Endothelial cell of umbilical vein (primary cell): ENCODE results near the gene CBX5. TPM values are rescaled to one million over a fixed set of nuclear protein-coding genes. Genes with fewer than 3 reads are reported as not detected.
A peak's percentile ranks its signal among the peaks of the same experiment; 100 is the strongest.

Experiments used
- BruUV-seq: library from RNA; stranded (reverse); fragments of 400-500 nt; replicated peaks from 2 replicates; lab custom pipeline; 2021; lab: Mats Ljungman, UMichigan
- CTCF ChIA-PET: fragments of 300-600, 350-600 bp; sonication (Branson Sonifier 250); formaldehyde crosslinking; loops from one replicate; lab custom pipeline; 2021; ENCODE audit warnings: antibody characterized with exemption, inconsistent platforms; lab: Charles Lee
- POLR2A ChIA-PET: fragments of 300-600, 350-600 bp; sonication (Branson Sonifier 250); formaldehyde crosslinking; loops from one replicate; lab custom pipeline; 2021; ENCODE audit warnings: antibody characterized with exemption, inconsistent platforms; lab: Charles Lee
- DNase-seq: peaks from one replicate; pipeline ENCODE4 v3.0.0-alpha.2; 2011; ENCODE audit warnings: low read depth, low spot score
- FAIRE-seq: peaks from 2 replicates; lab custom pipeline; 2011; peaks lifted over from hg19 to GRCh38; lab: Jason Lieb, UNC
- H2AFZ ChIP-seq: 2 replicates; pipeline ENCODE4 v1.6.0; 2012; ENCODE audit warnings: low read depth, low read length, control low read depth, inconsistent platforms
- H3K27ac ChIP-seq: 2 replicates; pipeline ENCODE4 v1.5.1; 2011; ENCODE audit warnings: low read depth, mild to moderate bottlenecking, control low read depth, low read length, moderate library complexity; ENCODE audit not compliant: insufficient read depth
- H3K27me3 ChIP-seq, 2 experiments: 2 replicates each; pipeline versions ENCODE4 v1.6.0 to v1.6.1; 2011; ENCODE audit warnings: low read length in 2 of 2, mixed read lengths in 1 of 2; ENCODE audit not compliant: control insufficient read depth in 2 of 2, insufficient read depth in 2 of 2
- H3K36me3 ChIP-seq, 2 experiments: 2 replicates in 1 of 2; 3 replicates in 1 of 2; pipeline ENCODE4 v1.5.1; 2011; ENCODE audit warnings: low read length in 2 of 2, mild to moderate bottlenecking in 1 of 2, moderate library complexity in 1 of 2; ENCODE audit not compliant: control insufficient read depth in 2 of 2, insufficient read depth in 2 of 2; ENCODE audit errors: extremely low read depth in 1 of 2
- H3K4me1 ChIP-seq: 3 replicates; pipeline ENCODE4 v1.5.1; 2011; ENCODE audit warnings: mild to moderate bottlenecking, low read length; ENCODE audit not compliant: control insufficient read depth, insufficient read depth; ENCODE audit errors: extremely low read depth
- H3K4me2 ChIP-seq: 2 replicates; pipeline ENCODE4 v1.6.1; 2011; ENCODE audit warnings: low read length, control low read depth, mixed read lengths; ENCODE audit not compliant: insufficient read depth
- H3K4me3 ChIP-seq, 3 experiments: fragments of 200-600 bp in 1 of 3; sonication (generic), shearing (Covaris generic) in 1 of 3; replicated peaks in 1 of 3; 2 replicates each; pipeline ENCODE4 v1.5.1; 2011 to 2016; ENCODE audit warnings: control low read depth in 3 of 3, low read length in 3 of 3, mild to moderate bottlenecking in 2 of 3, inconsistent platforms in 1 of 3, low read depth in 1 of 3, moderate library complexity in 1 of 3; ENCODE audit not compliant: insufficient read depth in 1 of 3
- H3K79me2 ChIP-seq: 2 replicates; pipeline ENCODE4 v1.6.0; 2012; ENCODE audit warnings: low read length, inconsistent platforms; ENCODE audit not compliant: control insufficient read depth, insufficient read depth
- H3K9ac ChIP-seq: replicated peaks from 2 replicates; pipeline ENCODE3; 2011; ENCODE audit warnings: low read length, control low read depth; ENCODE audit not compliant: insufficient read depth; ENCODE audit errors: extremely low read depth
- H3K9me1 ChIP-seq: replicated peaks from 3 replicates; pipeline ENCODE4 v1.6.0; 2011; ENCODE audit warnings: mild to moderate bottlenecking, low read length; ENCODE audit not compliant: control insufficient read depth, insufficient read depth; ENCODE audit errors: extremely low read depth
- H3K9me3 ChIP-seq: replicated peaks from 2 replicates; pipeline ENCODE4 v1.5.1; 2012; ENCODE audit warnings: low read length, inconsistent platforms; ENCODE audit not compliant: control insufficient read depth, insufficient read depth
- H4K20me1 ChIP-seq: replicated peaks from 2 replicates; pipeline ENCODE3; 2011; ENCODE audit warnings: mild to moderate bottlenecking, low read length; ENCODE audit not compliant: control insufficient read depth, insufficient read depth; ENCODE audit errors: extremely low read depth
- EZH2 ChIP-seq: IDR thresholded peaks from 2 replicates; pipeline ENCODE4 v1.6.1; 2012; ENCODE audit warnings: borderline replicate concordance, low read depth, mild to moderate bottlenecking, moderate library complexity, low read length, inconsistent platforms; ENCODE audit not compliant: severe bottlenecking
- FOS ChIP-seq: IDR thresholded peaks from 2 replicates; pipeline ENCODE4 v1.6.1; 2011; ENCODE audit warnings: mild to moderate bottlenecking, low read length, moderate library complexity, borderline replicate concordance; ENCODE audit not compliant: insufficient read depth
- JUN ChIP-seq: IDR thresholded peaks from 2 replicates; pipeline ENCODE4 v1.6.1; 2011; ENCODE audit warnings: borderline replicate concordance, low read depth; ENCODE audit not compliant: insufficient read length, insufficient read depth
- MYC ChIP-seq: IDR thresholded peaks from one replicate; pipeline ENCODE4 v1.6.1; 2011; ENCODE audit warnings: mild to moderate bottlenecking, low read depth, low read length
- POLR2A ChIP-seq: IDR thresholded peaks from 2 replicates; pipeline ENCODE4 v1.6.1; 2012; ENCODE audit warnings: low read depth, mild to moderate bottlenecking, control low read depth, low read length
- POLR2AphosphoS5 ChIP-seq: IDR thresholded peaks from 2 replicates; pipeline ENCODE4 v1.6.1; 2012; ENCODE audit warnings: low read depth, mild to moderate bottlenecking, control low read depth, low read length, moderate library complexity; ENCODE audit not compliant: insufficient read depth
- dilution Hi-C: fragments of 300-500 bp; cut with MboI; formaldehyde crosslinking; loops from one replicate; pipeline ENCODE4 v1.15.0; 2019; ENCODE audit warnings: low sequenced_read_pairs; ENCODE audit not compliant: extremely low pct_ligation_motif_present
- intact Hi-C: fragments of 100-400 bp; cut with micrococcal nuclease; formaldehyde crosslinking; loops from one replicate; pipeline ENCODE4 v1.10.0; 2022
- polyA plus RNA-seq, 4 experiments: library from polyadenylated mRNA; depleted of rRNA in 3 of 4; stranded (reverse) in 3 of 4; unstranded in 1 of 4; fragments of >200 nt; gene quantifications; 2 replicates each; pipeline versions ENCODE4 v1.2.1 to v1.2.3, GENCODE V29; 2011 to 2012; ENCODE audit warnings: missing spikeins in 1 of 4
- total RNA-seq: library from RNA; stranded (reverse); gene quantifications from 2 replicates; pipeline ENCODE4 v1.2.3, GENCODE V29; 2021
- TF ChIP-seq, protein P1 (sequence below): IDR thresholded peaks from 2 replicates; pipeline ENCODE4 v1.6.1; 2011; ENCODE audit not compliant: insufficient read depth, insufficient read length

The CBX5 gene
- total and polyA plus RNA-seq, 2 donors (not counting 3 experiments of a cell fraction or from before 2014, with no cell fraction given), result 22.8 to 111 TPM

DNA sequence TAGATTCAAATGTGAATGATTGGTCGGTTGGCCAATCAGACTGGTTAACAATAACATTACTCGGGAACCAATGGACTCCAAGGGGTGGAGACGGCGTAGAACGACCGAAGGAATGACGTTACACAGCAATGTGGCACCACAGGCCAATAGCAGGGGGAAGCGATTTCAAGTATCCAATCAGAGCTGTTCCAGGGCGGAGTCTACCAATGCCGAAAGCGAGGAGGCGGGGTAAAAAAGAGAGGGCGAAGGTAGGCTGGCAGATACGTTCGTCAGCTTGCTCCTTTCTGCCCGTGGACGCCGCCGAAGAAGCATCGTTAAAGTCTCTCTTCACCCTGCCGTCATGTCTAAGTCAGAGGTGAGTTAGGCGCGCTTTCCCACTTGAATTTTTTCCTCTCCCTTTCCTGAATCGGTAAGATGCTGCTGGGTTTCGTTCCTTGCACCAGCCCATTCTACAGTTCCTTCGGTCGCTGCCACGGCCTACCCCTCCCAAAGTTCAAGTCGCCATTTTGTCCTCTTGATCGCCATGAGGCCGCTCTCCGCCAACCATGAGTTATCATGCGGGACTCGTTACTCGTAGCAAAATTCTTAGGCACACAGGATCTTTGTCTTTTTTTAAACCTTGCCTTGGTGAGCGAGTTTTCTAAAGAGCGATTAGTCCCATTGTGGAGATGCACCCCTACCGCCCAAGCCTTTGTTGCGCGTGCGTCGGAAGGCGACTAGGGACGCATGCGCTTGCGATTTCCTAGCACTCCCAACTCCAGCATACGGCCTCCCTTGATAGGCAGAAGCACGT lies 742 bp upstream of the CBX5 start, which contains the start of gene HNRNPA1:
Gene HNRNPA1, plus strand, starts transcription at position 259 of the 793 bp plus-strand sequence. Its CDS starts 82 bp downstream, at position 341.
- peak within 1 kb of the TSS; percentile 28 to 78 (median 61) for H3K4me3 ChIP-seq
- peaks cover 80% of the 10 kb centered on the region for H3K79me2 ChIP-seq
- peaks cover 8 to 19% of the 10 kb centered on the region in 2 experiments for H3K36me3 ChIP-seq
- dilution Hi-C loops, result no loop called here
- peak; percentile 100 for DNase-seq
- TSS peak; percentile 52 for BruUV-seq
- peaks cover 48% of the 10 kb centered on the region for H3K4me1 ChIP-seq
- intact Hi-C loops, result loop anchor here (1.0 to 5.0 kb wide), 4 partner anchors 45 to 152 kb away; partner anchors contain the start of gene COPZ1
- TF ChIP-seq EZH2 (no peak), MYC (peak; percentile 89), FOS (no peak), POLR2AphosphoS5 (peak; percentile 99), JUN (no peak), POLR2A (peak; percentile 100)
- TF ChIP-seq, protein P1, sequence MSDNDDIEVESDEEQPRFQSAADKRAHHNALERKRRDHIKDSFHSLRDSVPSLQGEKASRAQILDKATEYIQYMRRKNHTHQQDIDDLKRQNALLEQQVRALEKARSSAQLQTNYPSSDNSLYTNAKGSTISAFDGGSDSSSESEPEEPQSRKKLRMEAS, result peak; percentile 79
- H2AFZ ChIP-seq, result peak within 1 kb of the TSS; percentile 48
- peak within 1 kb of the TSS; percentile 84 for H3K9ac ChIP-seq
- H3K9me1 ChIP-seq, result no peaks in the 10 kb centered on the region
- ChIA-PET POLR2A (interaction anchor here (0.7 to 3.2 kb wide), 11 partner anchors 10 to 136 kb away, joined by 3 to 29 read pairs (median 7); partner anchors contain the start of gene COPZ1), CTCF (interaction anchor here (0.9 to 3.7 kb wide), 7 partner anchors 15 to 81 kb away, joined by 3 to 39 read pairs (median 8); partner anchors contain the start of gene COPZ1)
- H3K27ac ChIP-seq, result peak within 1 kb of the TSS; percentile 88
- peak within 1 kb of the TSS; percentile 95 for H3K4me2 ChIP-seq
- H3K9me3 ChIP-seq, result no peaks in the 10 kb centered on the region
- no peaks in the 10 kb centered on the region for H3K27me3 ChIP-seq
- peak; percentile 94 for FAIRE-seq
- H4K20me1 ChIP-seq, result peaks cover 9% of the 10 kb centered on the region
